ENCODE data around the gene EIF2S3B. TPM values are rescaled to one million over a fixed set of nuclear protein-coding genes. Genes with fewer than 3 reads are reported as not detected.

The EIF2S3B gene
- total and polyA plus RNA-seq, 12 donors: 0.15 to 1.8 (median 0.26) TPM; not detected in 4

GRCh38 chr12:10553148-10553547 lies 47.5 kb downstream of the EIF2S3B start:
- intact Hi-C loops (cut with DNase I): loop anchor here in 2 of 10 donors (10.0 kb wide), 2 partner anchors 218 to 398 kb away; no protein-coding TSS in a partner anchor

GRCh38 chr12:10554228-10554755 lies 48.6 kb downstream of the EIF2S3B start:
- no peak for TF ChIP-seq CTCF (IDR thresholded peaks at IDR 0.05)
- intact Hi-C loops (cut with DNase I): loop anchor here in 2 of 10 donors (10.0 kb wide), 2 partner anchors 219 to 399 kb away; no protein-coding TSS in a partner anchor
- peak overlapping the region in 1 of 10 donors; percentile 64 for H3K27ac ChIP-seq
- peak overlapping the region in 1 of 10 donors; percentile 16 for H3K4me3 ChIP-seq
- no peaks in the 10 kb centered on the region for H3K9me3 ChIP-seq
- ATAC-seq (no peak), DNase-seq (no peak)
- no peaks in the 10 kb centered on the region for H3K36me3 ChIP-seq
- H3K4me1 ChIP-seq: no peaks in the 10 kb centered on the region
- 83 to 84% methylated on average over 6 of the region's 6 CpGs for WGBS, 2 donors
- peaks cover 0 to 24% (median 3%) of the 10 kb centered on the region in 7 donors for H3K27me3 ChIP-seq

More at GRCh38 chr12:10553148-10553547, 47.5 kb downstream of the EIF2S3B start:
- H3K27me3 ChIP-seq: peaks cover 0 to 15% (median 0%) of the 10 kb centered on the region in 7 donors
- no peak overlapping the region for H3K4me3 ChIP-seq
- H3K27ac ChIP-seq: no peak overlapping the region
- H3K9me3 ChIP-seq: no peaks in the 10 kb centered on the region
- no peaks in the 10 kb centered on the region for H3K36me3 ChIP-seq
- 76 to 77% methylated on average over 1 of the region's 1 CpG for WGBS, 2 donors
- no peak for DNase-seq
- TF ChIP-seq CTCF (IDR thresholded peaks at IDR 0.05): no peak
- no peak for ATAC-seq
- no peaks in the 10 kb centered on the region for H3K4me1 ChIP-seq

- intact Hi-C loops (cut with DNase I): loop anchor here in 3 of 10 donors (5.0 to 10.0 kb wide), 3 partner anchors 220 to 400 kb away; no protein-coding TSS in a partner anchor
- WGBS, 2 donors: 85% methylated on average over 7 of the region's 7 CpGs
- no peak for ATAC-seq
- peaks cover 0 to 26% (median 4%) of the 10 kb centered on the region in 7 donors for H3K27me3 ChIP-seq
- no peaks in the 10 kb centered on the region for H3K4me1 ChIP-seq
- no peaks in the 10 kb centered on the region for H3K9me3 ChIP-seq
- peak overlapping the region in 1 of 10 donors; percentile 16 for H3K4me3 ChIP-seq
- TF ChIP-seq CTCF (IDR thresholded peaks at IDR 0.05): no peak
- H3K27ac ChIP-seq: peak overlapping the region in 1 of 10 donors; percentile 64
- H3K36me3 ChIP-seq: no peaks in the 10 kb centered on the region
- DNase-seq: no peak
Observed at GRCh38 chr12:10554756-10555481, 49.2 kb downstream of the EIF2S3B start.

GRCh38 chr12:10557329-10557728 lies 51.6 kb downstream of the EIF2S3B start:
- no peak for TF ChIP-seq CTCF (IDR thresholded peaks at IDR 0.05)
- H3K27ac ChIP-seq: peak overlapping the region in 1 of 10 donors; percentile 63
- H3K36me3 ChIP-seq: no peaks in the 10 kb centered on the region
- ATAC-seq (no peak), DNase-seq (no peak)
- no peaks in the 10 kb centered on the region for H3K9me3 ChIP-seq
- peaks cover 0 to 32% (median 4%) of the 10 kb centered on the region in 7 donors for H3K27me3 ChIP-seq
- WGBS, 2 donors: 31 to 42% methylated on average over 6 of the region's 6 CpGs
- peak overlapping the region in 1 of 10 donors; percentile 4 for H3K4me3 ChIP-seq
- intact Hi-C loops (cut with DNase I): loop anchor here in 3 of 10 donors (5.0 to 10.0 kb wide), 3 partner anchors 223 to 403 kb away; no protein-coding TSS in a partner anchor
- H3K4me1 ChIP-seq: no peaks in the 10 kb centered on the region
